ENCODE results near the gene MYLIP. TPM values are rescaled to one million over a fixed set of nuclear protein-coding genes. Genes with fewer than 3 reads are reported as not detected.

Gene MYLIP
- total RNA-seq, 1 donor from 2014 or later = 20.2 TPM

GRCh38 chr6:16106991-16107787 lies 21.7 kb upstream of the MYLIP start:
- intact Hi-C loops (cut with micrococcal nuclease) = no loop called here

- intact Hi-C loops (cut with micrococcal nuclease) = no loop called here
These were observed 20.5 kb upstream of the MYLIP start for GRCh38 chr6:16108419-16108818.

DNA sequence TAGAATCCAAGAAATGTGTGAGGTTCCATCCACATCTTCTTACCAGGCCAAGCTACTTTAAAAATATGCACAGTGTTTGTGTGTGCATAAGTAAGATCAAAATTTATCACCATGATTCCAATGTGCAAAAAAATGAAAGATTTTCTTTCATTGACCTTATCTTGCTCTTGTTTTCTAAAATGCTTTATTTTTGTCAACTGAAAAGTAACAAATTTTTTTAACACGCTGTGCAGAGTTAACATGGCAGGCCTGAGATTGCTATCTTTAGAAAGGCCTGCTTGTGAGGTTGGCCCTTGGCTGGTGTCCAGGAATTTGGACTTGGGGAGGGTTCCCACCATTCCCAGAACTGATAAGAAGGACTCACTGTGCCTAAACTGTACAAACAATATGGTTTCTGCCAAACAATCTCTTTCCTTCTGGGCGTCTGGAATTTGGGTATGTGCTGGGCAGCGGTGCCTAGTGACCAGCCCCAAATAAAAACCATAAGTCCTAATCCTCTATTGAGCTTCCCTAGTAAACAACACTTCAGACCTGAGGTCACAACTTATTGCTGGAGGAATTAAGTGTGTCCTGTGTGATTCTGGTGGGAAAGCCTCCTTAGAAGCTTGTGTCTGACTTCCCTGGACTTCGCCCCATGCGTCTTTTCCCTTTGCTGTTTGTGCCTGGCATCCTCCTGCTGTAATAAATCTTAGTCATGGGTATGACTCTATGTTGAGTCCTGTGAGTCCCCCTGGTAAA lies 19.8 kb upstream of the MYLIP start:
- intact Hi-C loops (cut with micrococcal nuclease) = no loop called here

DNA sequence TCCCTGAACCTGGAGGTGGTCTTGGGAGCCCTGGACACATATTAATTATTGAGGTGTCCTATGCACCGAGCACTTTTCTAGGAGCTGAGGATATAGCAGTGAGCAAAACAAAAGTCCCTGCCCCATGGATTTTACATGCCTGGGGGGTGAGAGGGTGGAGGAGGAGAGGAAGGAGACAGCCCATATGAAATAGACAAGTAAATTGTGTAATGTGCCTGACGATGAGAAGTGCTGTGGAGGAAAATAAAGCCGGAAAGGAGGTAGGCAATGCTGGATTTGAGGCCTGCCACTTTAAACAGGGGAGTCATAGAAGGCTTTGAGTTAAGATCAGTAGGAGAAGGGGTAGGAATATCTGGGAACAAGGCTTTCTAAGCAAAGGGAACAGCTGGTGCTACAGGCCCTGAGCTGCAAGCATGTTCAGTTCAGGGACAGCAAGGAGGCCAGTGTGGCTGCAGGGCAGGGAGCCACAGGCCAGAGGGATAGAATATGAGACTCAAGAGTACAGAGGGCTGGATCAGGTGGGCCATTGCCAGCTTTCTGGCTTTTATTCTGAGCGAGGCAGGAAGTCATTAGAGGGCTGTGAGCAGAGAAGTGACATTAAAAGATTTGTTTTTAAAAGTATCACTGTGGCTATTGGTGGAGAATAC lies 19.1 kb upstream of the MYLIP start:
- intact Hi-C loops (cut with micrococcal nuclease) = no loop called here

GRCh38 chr6:16118825-16119224 lies 10.1 kb upstream of the MYLIP start:
- intact Hi-C loops (cut with micrococcal nuclease) = no loop called here

DNA sequence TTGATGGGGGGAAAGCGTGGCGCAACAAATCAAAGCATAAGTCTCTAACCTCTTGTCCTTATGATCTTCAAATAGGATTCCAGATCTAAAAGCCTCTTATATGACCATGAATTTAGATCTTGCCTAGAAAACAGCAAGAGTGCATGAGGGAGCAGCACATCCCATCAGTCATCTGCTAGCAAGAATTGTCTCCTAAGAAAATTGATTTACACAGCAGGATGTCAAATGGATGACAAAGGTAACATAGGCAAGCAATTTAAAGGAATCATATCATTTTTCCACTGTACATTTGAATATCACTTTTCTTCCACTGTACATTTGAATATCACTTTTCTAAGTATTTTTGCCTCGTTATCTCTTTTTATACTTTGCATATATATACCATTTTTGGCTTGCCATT lies 7.5 kb upstream of the MYLIP start:
- intact Hi-C loops (cut with micrococcal nuclease) = no loop called here

GRCh38 chr6:16122197-16122596 lies 6.7 kb upstream of the MYLIP start:
- intact Hi-C loops (cut with micrococcal nuclease) = no loop called here

DNA sequence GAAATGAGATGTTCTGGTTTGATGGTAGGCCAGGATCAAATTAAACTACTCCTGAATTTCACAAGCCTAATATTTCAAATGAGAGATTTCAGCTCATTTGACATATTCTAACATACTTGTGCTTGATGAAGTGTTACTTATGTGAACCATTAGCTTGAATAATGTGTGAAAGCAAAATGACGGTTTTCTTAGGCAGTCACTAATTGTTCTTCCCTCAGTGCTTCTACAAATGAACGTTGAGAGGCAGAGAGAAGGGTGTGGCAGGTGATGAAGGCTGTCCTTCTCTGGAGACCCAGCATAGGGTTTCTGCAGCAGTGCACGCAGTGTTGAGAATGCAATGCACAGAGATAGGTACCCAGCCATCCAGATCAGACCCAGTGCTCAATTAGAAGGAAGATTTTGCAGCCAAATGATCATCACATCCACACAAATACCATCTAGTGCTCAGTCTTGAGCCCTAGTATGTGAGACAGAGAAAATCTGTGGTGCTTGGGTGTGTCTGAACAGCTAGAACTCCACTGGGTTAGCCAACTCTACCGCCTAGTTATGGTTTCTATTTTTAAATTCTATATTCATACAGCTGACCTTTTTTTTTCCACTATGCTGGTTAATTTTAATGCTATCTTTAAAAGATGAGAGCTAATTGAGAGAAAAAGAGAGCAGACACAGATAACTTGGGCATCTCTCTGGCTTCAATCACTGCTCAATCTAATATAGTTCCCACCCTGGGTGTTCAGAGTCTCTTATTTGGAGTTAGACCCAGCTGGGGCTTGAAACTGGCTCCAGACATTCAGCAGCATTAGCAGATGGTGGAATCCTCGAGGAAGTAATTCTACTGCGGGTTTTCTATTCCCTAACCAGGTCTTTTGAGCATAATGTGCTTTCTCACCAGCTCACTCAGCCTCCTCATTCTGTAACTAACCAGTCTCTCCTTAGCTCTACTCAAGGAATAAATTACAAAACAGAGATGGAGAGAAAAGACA lies 4.4 kb upstream of the MYLIP start:
- intact Hi-C loops (cut with micrococcal nuclease) = no loop called here

- intact Hi-C loops (cut with micrococcal nuclease) = no loop called here
These were observed 2.8 kb upstream of the MYLIP start for GRCh38 chr6:16126056-16126455.

GRCh38 chr6:16126861-16127260 lies 2.0 kb upstream of the MYLIP start:
- intact Hi-C loops (cut with micrococcal nuclease) = no loop called here

- intact Hi-C loops (cut with micrococcal nuclease) = no loop called here
These were observed 1.4 kb upstream of the MYLIP start for GRCh38 chr6:16127471-16127870.

GRCh38 chr6:16129623-16130401 lies 926 bp downstream of the MYLIP start:
- intact Hi-C loops (cut with micrococcal nuclease) = loop anchor here (1.0 to 10.0 kb wide), 11 partner anchors 109 to 1577 kb away; partner anchors contain the start of genes DTNBP1, FAM8A1, GMPR and JARID2

GRCh38 chr6:16130437-16130891 lies 1.6 kb downstream of the MYLIP start:
- intact Hi-C loops (cut with micrococcal nuclease) = loop anchor here (2.0 to 10.0 kb wide), 8 partner anchors 168 to 1577 kb away; partner anchors contain the start of genes FAM8A1, JARID2 and NUP153

- intact Hi-C loops (cut with micrococcal nuclease) = loop anchor here (1.0 to 10.0 kb wide), 13 partner anchors 49 to 1576 kb away; partner anchors contain the start of genes FAM8A1, JARID2 and NUP153
These were observed 2.1 kb downstream of the MYLIP start for GRCh38 chr6:16130932-16131387.

DNA sequence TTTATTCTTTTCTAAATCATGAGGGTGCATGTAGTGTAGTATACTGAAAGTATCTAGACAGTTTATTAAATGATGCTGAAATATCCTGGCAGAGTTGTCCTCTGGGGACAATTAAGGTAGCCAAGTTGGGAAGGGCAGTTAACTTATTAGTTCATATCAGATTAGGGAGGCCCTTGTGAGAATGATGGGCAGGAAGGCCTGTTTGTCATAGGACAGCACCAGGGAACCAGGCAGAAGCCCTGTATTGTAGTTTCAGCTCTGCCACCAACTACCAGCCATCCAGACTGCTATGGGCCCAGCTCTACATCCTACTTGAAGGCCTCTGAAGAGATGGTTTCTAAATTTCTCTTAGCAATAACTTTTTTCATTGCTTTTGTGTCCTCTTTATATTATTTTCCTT lies 4.0 kb downstream of the MYLIP start:
- intact Hi-C loops (cut with micrococcal nuclease) = loop anchor here (5.0 to 10.0 kb wide), 6 partner anchors 349 to 1574 kb away; partner anchors contain the start of genes FAM8A1, JARID2 and NUP153

GRCh38 chr6:16134430-16134829 lies 5.5 kb downstream of the MYLIP start:
- intact Hi-C loops (cut with micrococcal nuclease) = loop anchor here (5.0 to 10.0 kb wide), 6 partner anchors 348 to 1573 kb away; partner anchors contain the start of genes FAM8A1, JARID2 and NUP153

DNA sequence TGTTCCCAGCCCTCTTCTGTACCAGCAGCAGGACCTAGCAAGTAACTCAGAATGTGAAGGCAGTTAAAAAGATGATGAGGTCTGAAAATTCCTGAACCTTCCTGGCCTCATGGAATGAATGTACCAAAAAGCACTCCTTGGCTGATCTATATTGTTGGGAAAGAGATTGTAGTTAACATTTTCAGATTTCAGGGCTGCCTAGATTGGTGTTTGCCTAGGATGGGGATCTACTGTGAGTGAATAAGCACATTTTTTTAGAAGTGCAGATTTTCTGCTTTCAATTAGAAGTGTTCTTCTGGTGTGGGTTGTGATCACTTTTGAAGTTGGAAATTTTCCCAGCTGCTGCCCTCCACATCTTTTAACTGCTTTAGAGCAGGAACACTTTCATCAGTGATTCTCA lies 6.2 kb downstream of the MYLIP start:
- intact Hi-C loops (cut with micrococcal nuclease) = loop anchor here (10.0 kb wide), 1 partner anchor 520 kb away; no protein-coding TSS in a partner anchor

GRCh38 chr6:16136091-16136490 lies 7.2 kb downstream of the MYLIP start:
- intact Hi-C loops (cut with micrococcal nuclease) = loop anchor here (1.0 to 10.0 kb wide), 3 partner anchors 8 to 519 kb away; no protein-coding TSS in a partner anchor
